AG09319 (cell line): ENCODE measurements around the gene GOLGA6L25.
"Not testable (repeated sequence)": the region's sequence is repeated elsewhere in the genome, so short reads cannot be mapped to it uniquely, and the experiment has no call there.

Experiments used
- DNase-seq: peaks from one replicate; pipeline ENCODE4 v3.0.0-alpha.2; 2010; ENCODE audit warnings: low read depth; ENCODE audit errors: extremely low read depth

GOLGA6L25 gene

GRCh38 chr15:28553268-28553667 is at the start of gene GOLGA6L25:
Gene GOLGA6L25 (plus strand): TSS chr15:28553568. CDS start chr15:28553629, 61 bp downstream.
- DNase-seq: not testable (repeated sequence)

GRCh38 chr15:28508217-28508889 is 45.0 kb upstream of the GOLGA6L25 start:
- not testable (repeated sequence) for DNase-seq

GRCh38 chr15:28514128-28514527 is 39.2 kb upstream of the GOLGA6L25 start:
- not testable (repeated sequence) for DNase-seq

GRCh38 chr15:28515208-28515607 is 38.2 kb upstream of the GOLGA6L25 start:
- DNase-seq: not testable (repeated sequence)

GRCh38 chr15:28532954-28533353 is 20.4 kb upstream of the GOLGA6L25 start, which contains the start of gene GOLGA8G:
Gene GOLGA8G (minus strand): TSS chr15:28532971. CDS start chr15:28532909, 62 bp downstream.
- not testable (repeated sequence) for DNase-seq

- DNase-seq: not testable (repeated sequence)
Measured at GRCh38 chr15:28573351-28573750, 20.0 kb downstream of the GOLGA6L25 start.

GRCh38 chr15:28588977-28589606 is 35.7 kb downstream of the GOLGA6L25 start:
- not testable (repeated sequence) for DNase-seq

GRCh38 chr15:28589769-28590168 is 36.4 kb downstream of the GOLGA6L25 start:
- DNase-seq: not testable (repeated sequence)

- DNase-seq: not testable (repeated sequence)
Measured at GRCh38 chr15:28592395-28592794, 39.0 kb downstream of the GOLGA6L25 start.

- DNase-seq: not testable (repeated sequence)
Measured at GRCh38 chr15:28593424-28594129, 40.2 kb downstream of the GOLGA6L25 start.

GRCh38 chr15:28597471-28597870 is 44.1 kb downstream of the GOLGA6L25 start:
- not testable (repeated sequence) for DNase-seq

GRCh38 chr15:28598209-28598608 is 44.8 kb downstream of the GOLGA6L25 start:
- not testable (repeated sequence) for DNase-seq

- not testable (repeated sequence) for DNase-seq
Measured at GRCh38 chr15:28602152-28602551, 48.8 kb downstream of the GOLGA6L25 start.
